WTC11 (cell line): Measurements from ENCODE around the gene PRPSAP1. TPM values are rescaled to one million over a fixed set of nuclear protein-coding genes. Genes with fewer than 3 reads are reported as not detected.
A peak's percentile ranks its signal among the peaks of the same experiment; 100 is the strongest.

ENCODE experiments used
- ATAC-seq: fragments of 200-7000 bp; cut with Tn5 transposase; 2 replicates; pipeline ENCODE4 v1.10.0; 2021; ENCODE audit warnings: mild to moderate bottlenecking, moderate library complexity
- CTCF ChIA-PET: fragments of 300-600 bp; sonication (Branson Sonifier 250); formaldehyde crosslinking; loops from one replicate; lab custom pipeline; 2021; ENCODE audit warnings: antibody characterized with exemption; lab: Charles Lee
- POLR2A ChIA-PET: fragments of 350-600 bp; sonication (Branson Sonifier 250); formaldehyde crosslinking; loops from one replicate; lab custom pipeline; 2021; ENCODE audit warnings: antibody characterized with exemption; lab: Charles Lee
- DNase-seq: peaks from one replicate; pipeline ENCODE4 v3.0.0; 2021; ENCODE audit warnings: low spot score
- H3K27ac Mint-ChIP-seq: 2 replicates; pipeline ENCODE4 v1.8.0; 2021; ENCODE audit warnings: mixed read lengths
- H3K27me3 Mint-ChIP-seq: 2 replicates; pipeline ENCODE4 v1.8.0; 2021; ENCODE audit warnings: low read depth, mild to moderate bottlenecking, moderate library complexity, mixed read lengths
- H3K36me3 Mint-ChIP-seq: 2 replicates; pipeline ENCODE4 v1.8.0; 2021; ENCODE audit warnings: mixed read lengths
- H3K4me1 Mint-ChIP-seq: 2 replicates; pipeline ENCODE4 v1.8.0; 2022; ENCODE audit warnings: mixed read lengths
- H3K4me3 Mint-ChIP-seq: 2 replicates; pipeline ENCODE4 v1.8.0; 2021; ENCODE audit warnings: mild to moderate bottlenecking, moderate library complexity, mixed read lengths
- H3K9me3 Mint-ChIP-seq: 2 replicates; pipeline ENCODE4 v1.8.0; 2021; ENCODE audit warnings: mixed read lengths
- ELF4 ChIP-seq: sonication (generic); formaldehyde crosslinking; IDR thresholded peaks from 2 replicates; pipeline ENCODE4 v1.8.1; 2022; ENCODE audit warnings: low read depth, mild to moderate bottlenecking, moderate library complexity, missing genetic modification reagents
- GABPB1 ChIP-seq: sonication (generic); formaldehyde crosslinking; IDR thresholded peaks from 2 replicates; pipeline ENCODE4 v1.8.1; 2023; ENCODE audit warnings: mild to moderate bottlenecking, missing genetic modification reagents
- HMGA2 ChIP-seq: fragments of 250-450 bp; sonication (Bioruptor Pico); IDR thresholded peaks from 2 replicates; pipeline ENCODE4 v1.4.0; 2021; ENCODE audit warnings: mild to moderate bottlenecking, moderate library complexity
- KAT7 ChIP-seq: sonication (generic); formaldehyde crosslinking; IDR thresholded peaks from 2 replicates; pipeline ENCODE4 v1.8.1; 2023; ENCODE audit warnings: missing genetic modification reagents, mild to moderate bottlenecking, borderline replicate concordance
- NR3C1 ChIP-seq: sonication (generic); formaldehyde crosslinking; conservative IDR thresholded peaks from 2 replicates; pipeline ENCODE4 v1.8.1; 2023; ENCODE audit warnings: low read depth, mild to moderate bottlenecking, missing genetic modification reagents
- ZNF317 ChIP-seq: sonication (generic); formaldehyde crosslinking; IDR thresholded peaks from 2 replicates; pipeline ENCODE4 v1.8.1; 2023; ENCODE audit warnings: low read depth, mild to moderate bottlenecking, moderate library complexity, missing genetic modification reagents, borderline replicate concordance
- total RNA-seq: library from RNA; stranded (reverse); gene quantifications from 3 replicates; pipeline ENCODE4 v1.2.3, GENCODE V29; 2021
- TF ChIP-seq, protein P1 (sequence below): sonication (generic); formaldehyde crosslinking; IDR thresholded peaks from 2 replicates; pipeline ENCODE4 v1.8.1; 2022; ENCODE audit warnings: mild to moderate bottlenecking, moderate library complexity, missing genetic modification reagents
- TF ChIP-seq, protein P2 (sequence below): sonication (generic); formaldehyde crosslinking; IDR thresholded peaks from 2 replicates; pipeline ENCODE4 v1.8.1; 2022; ENCODE audit warnings: missing genetic modification reagents, borderline replicate concordance
- TF ChIP-seq, protein P3 (sequence below): sonication (generic); formaldehyde crosslinking; IDR thresholded peaks from 2 replicates; pipeline ENCODE4 v1.8.1; 2023; ENCODE audit warnings: mild to moderate bottlenecking, missing genetic modification reagents, moderate library complexity
- TF ChIP-seq, protein P4 (sequence below): sonication (generic); formaldehyde crosslinking; IDR thresholded peaks from 2 replicates; pipeline ENCODE4 v1.8.0; 2022; ENCODE audit warnings: mild to moderate bottlenecking, missing genetic modification reagents
- TF ChIP-seq, protein P5 (sequence below): fragments of 250-450 bp; sonication (Bioruptor Pico); IDR thresholded peaks from 2 replicates; pipeline ENCODE4 v1.8.0; 2021; ENCODE audit warnings: mild to moderate bottlenecking

Gene PRPSAP1
- total RNA-seq, 1 experiment from 2014 or later = 56.5 TPM

DNA sequence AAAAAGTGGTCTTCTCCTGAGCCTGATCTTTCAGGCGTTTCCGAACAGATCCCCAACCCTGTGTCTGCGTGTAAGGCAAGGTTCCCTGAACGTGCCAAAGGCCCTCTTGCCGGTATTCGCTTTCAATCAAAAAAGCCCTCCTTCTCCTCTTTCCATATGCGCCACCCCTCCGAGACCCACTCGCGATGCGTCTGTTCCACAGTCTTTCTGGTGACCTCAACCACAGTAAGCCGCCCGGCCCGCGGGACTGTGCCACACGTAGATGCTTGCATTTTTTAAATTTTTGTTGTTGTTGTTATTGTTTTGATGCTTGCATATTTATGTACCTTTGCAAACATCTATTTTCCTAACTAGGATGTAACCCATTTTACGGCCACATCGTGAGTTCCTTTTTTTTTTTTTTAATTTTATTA lies 607 bp upstream of the PRPSAP1 start (continued):
- TF ChIP-seq, protein P1, sequence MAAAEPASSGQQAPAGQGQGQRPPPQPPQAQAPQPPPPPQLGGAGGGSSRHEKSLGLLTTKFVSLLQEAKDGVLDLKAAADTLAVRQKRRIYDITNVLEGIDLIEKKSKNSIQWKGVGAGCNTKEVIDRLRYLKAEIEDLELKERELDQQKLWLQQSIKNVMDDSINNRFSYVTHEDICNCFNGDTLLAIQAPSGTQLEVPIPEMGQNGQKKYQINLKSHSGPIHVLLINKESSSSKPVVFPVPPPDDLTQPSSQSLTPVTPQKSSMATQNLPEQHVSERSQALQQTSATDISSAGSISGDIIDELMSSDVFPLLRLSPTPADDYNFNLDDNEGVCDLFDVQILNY (CRISPR knock-in tag) = no peak
- TF ChIP-seq, protein P2, sequence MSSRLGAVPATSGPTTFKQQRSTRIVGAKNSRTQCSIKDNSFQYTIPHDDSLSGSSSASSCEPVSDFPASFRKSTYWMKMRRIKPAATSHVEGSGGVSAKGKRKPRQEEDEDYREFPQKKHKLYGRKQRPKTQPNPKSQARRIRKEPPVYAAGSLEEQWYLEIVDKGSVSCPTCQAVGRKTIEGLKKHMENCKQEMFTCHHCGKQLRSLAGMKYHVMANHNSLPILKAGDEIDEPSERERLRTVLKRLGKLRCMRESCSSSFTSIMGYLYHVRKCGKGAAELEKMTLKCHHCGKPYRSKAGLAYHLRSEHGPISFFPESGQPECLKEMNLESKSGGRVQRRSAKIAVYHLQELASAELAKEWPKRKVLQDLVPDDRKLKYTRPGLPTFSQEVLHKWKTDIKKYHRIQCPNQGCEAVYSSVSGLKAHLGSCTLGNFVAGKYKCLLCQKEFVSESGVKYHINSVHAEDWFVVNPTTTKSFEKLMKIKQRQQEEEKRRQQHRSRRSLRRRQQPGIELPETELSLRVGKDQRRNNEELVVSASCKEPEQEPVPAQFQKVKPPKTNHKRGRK = no peak
- TF ChIP-seq, protein P3, sequence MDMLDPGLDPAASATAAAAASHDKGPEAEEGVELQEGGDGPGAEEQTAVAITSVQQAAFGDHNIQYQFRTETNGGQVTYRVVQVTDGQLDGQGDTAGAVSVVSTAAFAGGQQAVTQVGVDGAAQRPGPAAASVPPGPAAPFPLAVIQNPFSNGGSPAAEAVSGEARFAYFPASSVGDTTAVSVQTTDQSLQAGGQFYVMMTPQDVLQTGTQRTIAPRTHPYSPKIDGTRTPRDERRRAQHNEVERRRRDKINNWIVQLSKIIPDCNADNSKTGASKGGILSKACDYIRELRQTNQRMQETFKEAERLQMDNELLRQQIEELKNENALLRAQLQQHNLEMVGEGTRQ (CRISPR knock-in tag) = no peak

DNA sequence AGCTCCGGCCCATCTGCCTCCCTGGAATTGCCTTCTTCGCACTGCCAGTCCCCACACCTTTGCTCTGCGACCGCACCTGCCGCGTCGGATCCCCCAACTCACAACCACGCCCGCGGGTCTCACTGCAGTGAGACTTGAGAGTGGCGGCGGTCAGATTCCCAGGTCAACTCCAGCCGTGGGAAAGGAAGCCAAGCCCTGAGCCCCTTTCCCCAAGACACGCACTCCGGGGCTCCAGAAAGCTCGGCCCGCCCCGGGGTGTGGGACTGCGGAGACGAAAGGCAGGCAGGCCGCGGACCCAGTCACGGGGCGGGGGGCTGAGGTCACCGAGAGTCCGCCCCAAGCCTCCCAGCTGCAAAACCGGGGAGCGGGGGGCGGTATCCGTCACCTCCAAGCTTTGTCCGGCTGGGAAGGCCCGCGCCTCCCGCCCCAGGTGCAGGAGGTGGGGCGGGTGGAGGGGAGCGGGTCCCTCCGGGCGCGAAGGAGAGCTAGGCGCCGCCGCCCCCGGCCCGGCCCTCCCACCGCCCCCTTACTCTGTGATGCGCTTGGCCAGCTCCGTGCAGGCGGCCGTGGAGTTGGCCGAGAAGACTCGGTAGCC lies 615 bp downstream of the PRPSAP1 start:
- TF ChIP-seq KAT7 (CRISPR knock-in tag) = no peak
- TF ChIP-seq, protein P4, sequence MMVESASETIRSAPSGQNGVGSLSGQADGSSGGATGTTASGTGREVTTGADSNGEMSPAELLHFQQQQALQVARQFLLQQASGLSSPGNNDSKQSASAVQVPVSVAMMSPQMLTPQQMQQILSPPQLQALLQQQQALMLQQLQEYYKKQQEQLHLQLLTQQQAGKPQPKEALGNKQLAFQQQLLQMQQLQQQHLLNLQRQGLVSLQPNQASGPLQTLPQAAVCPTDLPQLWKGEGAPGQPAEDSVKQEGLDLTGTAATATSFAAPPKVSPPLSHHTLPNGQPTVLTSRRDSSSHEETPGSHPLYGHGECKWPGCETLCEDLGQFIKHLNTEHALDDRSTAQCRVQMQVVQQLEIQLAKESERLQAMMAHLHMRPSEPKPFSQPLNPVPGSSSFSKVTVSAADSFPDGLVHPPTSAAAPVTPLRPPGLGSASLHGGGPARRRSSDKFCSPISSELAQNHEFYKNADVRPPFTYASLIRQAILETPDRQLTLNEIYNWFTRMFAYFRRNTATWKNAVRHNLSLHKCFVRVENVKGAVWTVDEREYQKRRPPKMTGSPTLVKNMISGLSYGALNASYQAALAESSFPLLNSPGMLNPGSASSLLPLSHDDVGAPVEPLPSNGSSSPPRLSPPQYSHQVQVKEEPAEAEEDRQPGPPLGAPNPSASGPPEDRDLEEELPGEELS = 0 out of 2 replicates have a peak, but pooled peaks have one; percentile 23
- CTCF ChIA-PET = interaction anchor here (0.6 to 4.4 kb wide), 25 partner anchors 9 to 522 kb away, joined by 3 to 54 read pairs (median 5); partner anchors contain the start of genes CDK3, PRCD, SPHK1 and UBE2O
- peaks cover 4% of the 10 kb centered on the region; the same call in 1 of the 2 replicates for H3K36me3 Mint-ChIP-seq
- H3K27me3 Mint-ChIP-seq = no peaks in the 10 kb centered on the region
- POLR2A ChIA-PET = interaction anchor here (0.6 to 2.1 kb wide), 7 partner anchors 13 to 567 kb away, joined by 3 to 10 read pairs (median 4); partner anchors contain the start of gene SPHK1
- H3K4me1 Mint-ChIP-seq = peaks cover 27% of the 10 kb centered on the region
- peak overlapping the region; percentile 95 for H3K4me3 Mint-ChIP-seq
- no peak for DNase-seq
- H3K9me3 Mint-ChIP-seq = no peaks in the 10 kb centered on the region
- H3K27ac Mint-ChIP-seq = peak overlapping the region; percentile 84
- ATAC-seq = peak; percentile 12

DNA sequence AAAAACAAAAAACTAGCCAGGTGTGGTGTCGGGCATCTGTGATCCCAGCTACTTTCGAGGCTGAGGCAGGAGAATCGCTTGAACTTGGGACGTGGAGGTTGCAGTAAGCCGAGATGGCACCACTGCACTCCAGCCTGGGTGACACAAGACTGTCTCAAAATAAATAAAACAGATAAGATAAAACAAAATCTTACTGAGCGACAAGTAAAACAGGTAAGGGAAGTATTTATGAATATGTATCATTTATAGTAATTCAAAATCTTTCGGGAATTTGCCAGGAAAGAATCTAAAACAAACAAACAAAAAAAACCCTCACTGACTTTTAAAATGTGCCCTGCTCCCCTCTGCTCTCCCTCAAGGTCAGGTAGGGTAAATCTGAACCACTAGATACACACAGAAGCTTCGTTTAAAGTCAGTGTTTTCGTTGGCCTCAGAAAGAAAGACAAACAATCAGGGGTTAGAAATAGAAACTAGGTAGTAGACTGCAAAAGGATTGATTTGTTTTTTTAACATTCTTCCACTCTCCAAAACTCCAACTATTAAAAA lies 2.1 kb downstream of the PRPSAP1 start:
- TF ChIP-seq ZNF317 (CRISPR knock-in tag) (no peak), HMGA2 (no peak), GABPB1 (CRISPR knock-in tag) (no peak), ELF4 (CRISPR knock-in tag) (no peak), NR3C1 (CRISPR knock-in tag) (no peak)
- TF ChIP-seq, protein P5, sequence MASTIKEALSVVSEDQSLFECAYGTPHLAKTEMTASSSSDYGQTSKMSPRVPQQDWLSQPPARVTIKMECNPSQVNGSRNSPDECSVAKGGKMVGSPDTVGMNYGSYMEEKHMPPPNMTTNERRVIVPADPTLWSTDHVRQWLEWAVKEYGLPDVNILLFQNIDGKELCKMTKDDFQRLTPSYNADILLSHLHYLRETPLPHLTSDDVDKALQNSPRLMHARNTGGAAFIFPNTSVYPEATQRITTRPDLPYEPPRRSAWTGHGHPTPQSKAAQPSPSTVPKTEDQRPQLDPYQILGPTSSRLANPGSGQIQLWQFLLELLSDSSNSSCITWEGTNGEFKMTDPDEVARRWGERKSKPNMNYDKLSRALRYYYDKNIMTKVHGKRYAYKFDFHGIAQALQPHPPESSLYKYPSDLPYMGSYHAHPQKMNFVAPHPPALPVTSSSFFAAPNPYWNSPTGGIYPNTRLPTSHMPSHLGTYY (CRISPR knock-in tag) = no peak
- TF ChIP-seq, all 79 proteins: peak for 0
- ChIA-PET POLR2A (interaction anchor here (0.7 kb wide), 1 partner anchor 29 kb away, joined by 7 read pairs; no protein-coding TSS in a partner anchor), CTCF (interaction anchor here (1.6 to 4.4 kb wide), 4 partner anchors 14 to 59 kb away, joined by 5 to 54 read pairs (median 30); partner anchors contain the start of gene SPHK1)
- ATAC-seq = no peak
- no peak for DNase-seq
- Mint-ChIP-seq H3K36me3 (peaks cover 14% of the 10 kb centered on the region), H3K4me1 (peaks cover 22% of the 10 kb centered on the region), H3K4me3 (peak overlapping the region; percentile 95), H3K27ac (peak overlapping the region; percentile 72; the same call in 1 of the 2 replicates), H3K9me3 (no peaks in the 10 kb centered on the region), H3K27me3 (no peaks in the 10 kb centered on the region)
